Colonic mucosa (tissue), 4 donors: ENCODE data around the gene PLCXD1. TPM values are rescaled to one million over a fixed set of nuclear protein-coding genes. Genes with fewer than 3 reads are reported as not detected.
"Not testable (repeated sequence)": the region's sequence is repeated elsewhere in the genome, so short reads cannot be mapped to it uniquely, and the experiment has no call there.

Source experiments
- DNase-seq: peaks from one replicate; pipeline ENCODE4 v3.0.0-alpha.2; 2020
- H3K27ac ChIP-seq: fragments of 200-600 bp; one replicate; pipeline ENCODE4 v1.8.0; 2021
- H3K27me3 ChIP-seq: fragments of 200-600 bp; one replicate; pipeline ENCODE4 v1.8.0; 2021
- H3K36me3 ChIP-seq: fragments of 200-600 bp; one replicate; pipeline ENCODE4 v1.8.0; 2021
- H3K4me1 ChIP-seq: fragments of 200-600 bp; one replicate; pipeline ENCODE4 v1.8.0; 2021; ENCODE audit warnings: mild to moderate bottlenecking
- H3K4me3 ChIP-seq: fragments of 200-600 bp; one replicate; pipeline ENCODE4 v1.8.0; 2021
- H3K9ac ChIP-seq, 2 donors: one replicate each; pipeline ENCODE4 v1.7.0; 2013; ENCODE audit warnings: control low read depth in 2 of 2, low read depth in 2 of 2, low read length in 2 of 2
- H3K9me3 ChIP-seq: fragments of 200-600 bp; one replicate; pipeline ENCODE4 v1.8.0; 2021
- CTCF ChIP-seq: fragments of 200-600 bp; IDR thresholded peaks from one replicate; pipeline ENCODE4 v1.8.0; 2022; ENCODE audit warnings: antibody characterized with exemption, mild to moderate bottlenecking
- intact Hi-C: fragments of 100-400 bp; cut with DNase I; formaldehyde crosslinking; loops from one replicate; pipeline ENCODE4 v1.14.1; 2022
- total RNA-seq, 2 donors: library from RNA; stranded (reverse); fragmentation: NEBNext Ultra II Directional in 1 of 2; extraction: Animal tissue kit (Norgen Biotek cat#: 25700) in 1 of 2; gene quantifications; one replicate each; pipeline ENCODE4 v1.2.1, GENCODE V29; 2021
- donor health status: healthy.
- donor health status: DM: no; HTN: no; CAD: no.
- donor health status: DM: no; HTN: no; CAD: no.

PLCXD1 gene
- total RNA-seq, 2 donors from 2014 or later, result 11.0 to 23.8 TPM

DNA sequence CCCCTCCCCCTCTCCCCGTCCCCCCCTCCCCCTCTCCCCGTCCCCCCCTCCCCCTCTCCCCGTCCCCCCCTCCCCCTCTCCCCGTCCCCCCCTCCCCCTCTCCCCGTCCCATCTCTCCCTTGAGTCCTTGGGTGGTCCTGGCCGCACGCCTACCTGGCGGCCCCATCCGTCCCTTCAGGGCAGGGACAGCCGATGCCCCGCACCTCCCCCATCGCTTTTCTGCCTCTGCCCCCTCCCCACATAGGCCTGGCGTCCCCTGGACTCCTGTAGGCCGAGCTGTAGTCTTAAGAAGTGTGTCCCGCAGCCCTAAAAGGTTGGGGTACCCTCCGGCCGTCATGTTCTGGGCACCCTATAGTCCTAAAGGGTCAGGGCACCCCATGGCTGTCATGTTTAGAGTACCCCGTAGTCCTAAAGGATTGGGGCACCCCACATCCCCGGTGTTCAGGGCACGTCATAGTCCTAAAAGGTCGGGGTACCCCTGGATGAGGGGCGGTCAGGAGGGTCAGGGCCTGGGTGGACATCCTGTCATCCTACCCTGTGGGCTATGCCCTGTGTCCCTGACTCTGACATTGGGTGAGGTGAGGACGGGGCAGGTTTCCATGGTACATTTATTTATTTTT lies 48.2 kb downstream of the PLCXD1 start:
- Histone ChIP-seq H3K27me3 (peaks cover 17% of the 10 kb centered on the region), H3K9ac (no peak overlapping the region), H3K4me1 (no peaks in the 10 kb centered on the region), H3K36me3 (no peaks in the 10 kb centered on the region), H3K27ac (no peak overlapping the region), H3K9me3 (no peaks in the 10 kb centered on the region), H3K4me3 (no peak overlapping the region)
- intact Hi-C loops, result no loop called here
- no peak for DNase-seq
- TF ChIP-seq CTCF, result no peak

DNA sequence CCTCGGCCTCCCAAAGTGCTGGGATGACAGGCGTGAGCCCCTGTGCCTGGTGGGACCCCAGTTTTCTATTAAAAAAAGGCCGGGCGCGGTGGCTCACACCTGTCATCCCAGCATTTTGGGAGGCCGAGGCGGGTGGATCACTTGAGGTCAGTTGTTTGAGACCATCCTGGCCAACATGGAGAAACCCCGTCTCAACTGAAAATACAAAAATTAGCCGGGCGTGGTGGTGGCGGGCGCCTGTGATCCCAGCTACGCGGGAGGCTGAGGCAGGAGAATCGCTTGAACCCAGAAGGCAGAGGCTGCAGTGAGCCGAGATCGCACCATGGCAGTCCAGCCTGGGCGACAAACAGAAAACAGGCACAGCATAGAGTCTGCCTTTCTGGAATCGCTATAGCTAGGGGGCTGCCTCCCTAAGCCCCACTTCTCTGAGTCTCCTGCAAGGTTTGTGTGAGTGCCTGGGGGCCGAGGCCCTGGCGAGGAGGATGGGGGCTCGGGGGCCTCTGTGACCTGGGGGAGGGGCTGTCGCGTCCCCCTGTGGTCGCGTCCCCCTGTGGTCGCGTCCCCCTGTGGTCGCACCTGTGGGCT lies 49.1 kb downstream of the PLCXD1 start:
- DNase-seq, H3K27ac ChIP-seq, H3K9ac ChIP-seq, H3K9me3 ChIP-seq, H3K36me3 ChIP-seq, H3K4me3 ChIP-seq, H3K4me1 ChIP-seq, intact Hi-C loops: not testable (repeated sequence)
- peaks cover 17% of the 10 kb centered on the region for H3K27me3 ChIP-seq

GRCh38 chrX:330726-331150 lies 49.6 kb downstream of the PLCXD1 start:
- intact Hi-C loops, result no loop called here
- Histone ChIP-seq H3K27ac (no peak overlapping the region), H3K9ac (no peak overlapping the region), H3K36me3 (no peaks in the 10 kb centered on the region), H3K4me3 (no peak overlapping the region), H3K9me3 (no peaks in the 10 kb centered on the region), H3K4me1 (no peaks in the 10 kb centered on the region), H3K27me3 (peaks cover 17% of the 10 kb centered on the region)
- no peak for DNase-seq
- no peak for TF ChIP-seq CTCF

- no peaks in the 10 kb centered on the region for H3K4me1 ChIP-seq
- no peak overlapping the region for H3K27ac ChIP-seq
- H3K36me3 ChIP-seq, result no peaks in the 10 kb centered on the region
- no peak for DNase-seq
- H3K9me3 ChIP-seq, result no peaks in the 10 kb centered on the region
- intact Hi-C loops, result no loop called here
- TF ChIP-seq CTCF, result no peak
- H3K27me3 ChIP-seq, result peaks cover 17% of the 10 kb centered on the region
- no peak overlapping the region for H3K9ac ChIP-seq
- H3K4me3 ChIP-seq, result no peak overlapping the region
Measured at GRCh38 chrX:331151-331824, 50.1 kb downstream of the PLCXD1 start.

DNA sequence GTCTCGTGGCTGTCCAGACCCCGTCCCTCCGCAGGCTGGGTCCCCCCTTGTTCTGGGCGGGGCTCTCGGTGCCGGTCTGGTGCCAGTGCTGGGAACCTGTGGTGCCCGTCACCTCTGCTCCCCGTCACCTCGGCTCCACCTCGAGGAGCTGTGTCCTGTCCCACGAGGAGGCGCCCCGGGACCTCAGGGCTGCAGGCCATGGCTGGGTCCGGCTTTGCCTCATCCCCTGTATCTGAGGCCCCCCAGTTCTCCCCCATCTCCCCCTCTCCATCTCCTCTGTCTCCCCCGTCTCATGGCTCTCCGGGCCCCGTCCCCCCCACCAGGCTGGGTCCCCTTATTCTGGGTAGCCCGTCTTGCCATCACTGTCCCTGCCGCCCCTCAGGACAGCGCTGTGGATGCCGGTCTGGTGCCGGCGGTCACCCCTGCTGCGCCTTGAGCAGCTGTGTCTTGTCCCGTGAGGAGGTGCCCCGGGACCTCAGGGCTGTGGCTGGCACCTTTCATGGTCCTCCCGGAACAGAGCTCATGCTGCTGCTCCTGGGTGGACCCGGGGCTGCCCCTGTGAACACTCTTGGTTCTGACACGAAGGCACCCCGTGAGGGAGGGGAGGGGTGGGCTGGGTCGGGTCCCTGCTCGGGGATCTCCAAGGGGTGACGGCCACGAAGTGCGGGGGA lies 50.8 kb downstream of the PLCXD1 start:
- Histone ChIP-seq H3K9me3 (no peaks in the 10 kb centered on the region), H3K27ac (no peak overlapping the region), H3K36me3 (no peaks in the 10 kb centered on the region), H3K4me3 (no peak overlapping the region), H3K4me1 (no peaks in the 10 kb centered on the region), H3K27me3 (peaks cover 17% of the 10 kb centered on the region), H3K9ac (no peak overlapping the region)
- TF ChIP-seq CTCF, result no peak
- intact Hi-C loops, result no loop called here
- no peak for DNase-seq

- no peaks in the 10 kb centered on the region for H3K4me1 ChIP-seq
- intact Hi-C loops, result no loop called here
- no peak for TF ChIP-seq CTCF
- DNase-seq, result no peak
- no peak overlapping the region for H3K9ac ChIP-seq
- H3K27me3 ChIP-seq, result peaks cover 17% of the 10 kb centered on the region
- no peak overlapping the region for H3K27ac ChIP-seq
- no peaks in the 10 kb centered on the region for H3K36me3 ChIP-seq
- H3K9me3 ChIP-seq, result no peaks in the 10 kb centered on the region
- no peak overlapping the region for H3K4me3 ChIP-seq
Measured at GRCh38 chrX:332496-332860, 51.3 kb downstream of the PLCXD1 start.
